Naive thymus-derived CD4-positive, alpha-beta T cell (primary cell): ENCODE results near the gene PXYLP1. TPM values are rescaled to one million over a fixed set of nuclear protein-coding genes. Genes with fewer than 3 reads are reported as not detected.

Source experiments
- ATAC-seq: fragments of 150-1000 bp; cut with Tn5 transposase; 2 replicates; pipeline ENCODE4 v1.10.0; 2021; ENCODE audit warnings: mild to moderate bottlenecking, moderate library complexity
- CTCF ChIA-PET: fragments of 350-600 bp; sonication (Branson Sonifier 250); formaldehyde crosslinking; loops from one replicate; lab custom pipeline; 2021; ENCODE audit warnings: antibody characterized with exemption; lab: Charles Lee
- POLR2A ChIA-PET: fragments of 350-600 bp; sonication (Branson Sonifier 250); formaldehyde crosslinking; loops from one replicate; lab custom pipeline; 2021; ENCODE audit warnings: antibody characterized with exemption, inconsistent platforms; lab: Charles Lee
- DNase-seq, 9 donors: peaks; one replicate each; pipeline versions ENCODE4 v3.0.0 to v3.0.0-alpha.2; 2020 to 2022; ENCODE audit warnings: mixed read lengths in 1 of 9
- H3K27ac ChIP-seq: one replicate; pipeline ENCODE4 v1.7.0; 2013; ENCODE audit warnings: mild to moderate bottlenecking, low read depth, low read length, moderate library complexity
- H3K27me3 ChIP-seq, 2 donors: one replicate each; pipeline ENCODE4 v1.7.0; 2013; ENCODE audit warnings: low read length in 2 of 2, mild to moderate bottlenecking in 2 of 2, moderate library complexity in 2 of 2; ENCODE audit not compliant: control insufficient read depth in 2 of 2, insufficient read depth in 2 of 2
- H3K36me3 ChIP-seq, 3 experiments: 1 replicate in 2 of 3; 2 replicates in 1 of 3; pipeline ENCODE4 v1.7.0; 2013; ENCODE audit warnings: low read length in 3 of 3, mild to moderate bottlenecking in 3 of 3, moderate library complexity in 1 of 3; ENCODE audit not compliant: insufficient read depth in 3 of 3, control insufficient read depth in 2 of 3
- H3K4me1 ChIP-seq, 2 donors: one replicate each; pipeline ENCODE4 v1.7.0; 2013; ENCODE audit warnings: low read length in 2 of 2, mild to moderate bottlenecking in 2 of 2, moderate library complexity in 1 of 2; ENCODE audit not compliant: control insufficient read depth in 2 of 2, insufficient read depth in 2 of 2
- H3K4me3 ChIP-seq: 2 replicates; pipeline ENCODE4 v1.7.0; 2013; ENCODE audit warnings: mild to moderate bottlenecking, low read length
- H3K9me3 ChIP-seq, 3 experiments: 1 replicate in 2 of 3; 2 replicates in 1 of 3; pipeline ENCODE4 v1.7.0; 2013; ENCODE audit warnings: low read length in 3 of 3; ENCODE audit not compliant: control insufficient read depth in 2 of 3
- H3K27ac Mint-ChIP-seq, 9 donors: one replicate each; pipeline ENCODE4 v1.8.0; 2020 to 2022; ENCODE audit warnings: mixed read lengths in 9 of 9, mild to moderate bottlenecking in 8 of 9, moderate library complexity in 5 of 9, inconsistent platforms in 2 of 9
- H3K27me3 Mint-ChIP-seq, 5 donors: one replicate each; pipeline ENCODE4 v1.8.0; 2021 to 2022; ENCODE audit warnings: mixed read lengths in 5 of 5, mild to moderate bottlenecking in 1 of 5
- H3K36me3 Mint-ChIP-seq, 5 donors: one replicate each; pipeline ENCODE4 v1.8.0; 2020 to 2022; ENCODE audit warnings: mixed read lengths in 5 of 5, mild to moderate bottlenecking in 3 of 5, inconsistent platforms in 1 of 5
- H3K4me1 Mint-ChIP-seq, 7 donors: one replicate each; pipeline ENCODE4 v1.8.0; 2020 to 2022; ENCODE audit warnings: mixed read lengths in 7 of 7, mild to moderate bottlenecking in 3 of 7, inconsistent platforms in 1 of 7
- H3K4me3 Mint-ChIP-seq, 10 donors: one replicate each; pipeline ENCODE4 v1.8.0; 2020 to 2022; ENCODE audit warnings: mild to moderate bottlenecking in 10 of 10, mixed read lengths in 10 of 10, moderate library complexity in 6 of 10, inconsistent platforms in 2 of 10
- H3K9me3 Mint-ChIP-seq, 11 donors: one replicate each; pipeline ENCODE4 v1.8.0; 2020 to 2022; ENCODE audit warnings: mixed read lengths in 11 of 11, mild to moderate bottlenecking in 4 of 11, inconsistent platforms in 1 of 11, moderate library complexity in 1 of 11
- intact Hi-C, 2 donors: fragments of 100-400 bp; cut with micrococcal nuclease; formaldehyde crosslinking; loops; one replicate each; pipeline ENCODE4 v1.15.1; 2023
- polyA plus RNA-seq, 2 donors: library from polyadenylated mRNA; unstranded; fragments of 300-500 nt; fragmentation: Illumina TruSeq; gene quantifications; one replicate each; pipeline ENCODE4 v1.2.3, GENCODE V29; 2021
- total RNA-seq, 6 experiments: library from RNA in 5 of 6; stranded (reverse) in 5 of 6; gene quantifications; 1 replicate in 5 of 6; 2 replicates in 1 of 6; pipeline ENCODE4 v1.2.3 and lab custom pipeline; 2021 to 2026

PXYLP1 gene
- total and polyA plus RNA-seq, 7 experiments from 2014 or later = 15.8 to 40.9 (median 23.2) TPM

GRCh38 chr3:141288336-141288990 is 56.8 kb downstream of the PXYLP1 start:
- H3K4me1 ChIP-seq = no peaks in the 10 kb centered on the region
- DNase-seq (no peak), ATAC-seq (no peak)
- no peak overlapping the region for H3K27ac ChIP-seq
- H3K27me3 Mint-ChIP-seq = no peaks in the 10 kb centered on the region
- CTCF ChIA-PET = no interaction called here
- no peaks in the 10 kb centered on the region for H3K9me3 ChIP-seq
- peaks cover 3 to 67% (median 11%) of the 10 kb centered on the region in 3 experiments for H3K36me3 ChIP-seq
- H3K9me3 Mint-ChIP-seq = no peaks in the 10 kb centered on the region
- POLR2A ChIA-PET = interaction anchor here (1.1 to 2.7 kb wide), 3 partner anchors 14 to 21 kb away, joined by 3 to 10 read pairs (median 3); no protein-coding TSS in a partner anchor
- H3K27me3 ChIP-seq = no peaks in the 10 kb centered on the region
- H3K4me3 Mint-ChIP-seq = no peak overlapping the region
- intact Hi-C loops = no loop called here
- H3K27ac Mint-ChIP-seq = peak overlapping the region in 1 of 9 donors; percentile 30
- H3K4me1 Mint-ChIP-seq = peaks cover 0 to 24% (median 12%) of the 10 kb centered on the region in 7 donors
- H3K36me3 Mint-ChIP-seq = peaks cover 19 to 70% (median 43%) of the 10 kb centered on the region in 5 donors
- H3K4me3 ChIP-seq = no peak overlapping the region

- peaks cover 3 to 63% (median 11%) of the 10 kb centered on the region in 3 experiments for H3K36me3 ChIP-seq
- H3K27me3 ChIP-seq = no peaks in the 10 kb centered on the region
- Mint-ChIP-seq H3K9me3 (no peaks in the 10 kb centered on the region), H3K36me3 (peaks cover 19 to 62% (median 35%) of the 10 kb centered on the region in 5 donors), H3K27me3 (no peaks in the 10 kb centered on the region), H3K27ac (peak overlapping the region in 1 of 9 donors; percentile 46), H3K4me1 (peaks cover 0 to 33% (median 20%) of the 10 kb centered on the region in 7 donors), H3K4me3 (no peak overlapping the region)
- ATAC-seq (no peak), DNase-seq (no peak)
- H3K4me1 ChIP-seq = no peaks in the 10 kb centered on the region
- H3K9me3 ChIP-seq = no peaks in the 10 kb centered on the region
- intact Hi-C loops = no loop called here
- H3K4me3 ChIP-seq = no peak overlapping the region
- ChIA-PET CTCF (interaction anchor here (1.2 kb wide), 1 partner anchor 13 kb away, joined by 3 read pairs; no protein-coding TSS in a partner anchor), POLR2A (interaction anchor here (1.5 to 2.7 kb wide), 2 partner anchors 12 to 22 kb away, joined by 3 to 10 read pairs; no protein-coding TSS in a partner anchor)
- H3K27ac ChIP-seq = no peak overlapping the region
Measured at GRCh38 chr3:141289228-141289772, 57.7 kb downstream of the PXYLP1 start.

GRCh38 chr3:141291559-141292355 is 60.1 kb downstream of the PXYLP1 start:
- Histone ChIP-seq H3K9me3 (no peaks in the 10 kb centered on the region), H3K4me3 (no peak overlapping the region), H3K27ac (no peak overlapping the region), H3K36me3 (peaks cover 3 to 60% (median 6%) of the 10 kb centered on the region in 3 experiments), H3K4me1 (peaks cover 0 to 4% of the 10 kb centered on the region in 2 donors), H3K27me3 (no peaks in the 10 kb centered on the region)
- CTCF ChIA-PET = interaction anchor here (1.2 to 2.1 kb wide), 5 partner anchors 9 to 60 kb away, joined by 3 to 5 read pairs (median 4); partner anchors contain the start of gene PXYLP1
- ATAC-seq (no peak), DNase-seq (no peak)
- Mint-ChIP-seq H3K36me3 (peaks cover 16 to 54% (median 31%) of the 10 kb centered on the region in 5 donors), H3K27ac (peak overlapping the region in 8 of 9 donors; percentile 16 to 96 (median 64)), H3K4me1 (peaks cover 4 to 34% (median 27%) of the 10 kb centered on the region in 7 donors), H3K27me3 (no peaks in the 10 kb centered on the region), H3K9me3 (peaks cover 0 to 3% (median 0%) of the 10 kb centered on the region in 11 donors), H3K4me3 (peak overlapping the region in 2 of 10 donors; percentile 32 to 34)
- intact Hi-C loops = loop anchor here in 1 of 2 donors (2.0 kb wide), 1 partner anchor 15 kb away; no protein-coding TSS in a partner anchor
- POLR2A ChIA-PET = interaction anchor here (0.7 to 1.8 kb wide), 4 partner anchors 9 to 60 kb away, joined by 3 to 7 read pairs (median 4); partner anchors contain the start of gene PXYLP1

GRCh38 chr3:141292356-141293058 is 60.9 kb downstream of the PXYLP1 start:
- no peak for ATAC-seq
- H3K27ac ChIP-seq = no peak overlapping the region

GRCh38 chr3:141294301-141294700 is 62.7 kb downstream of the PXYLP1 start:
- H3K4me3 ChIP-seq = peak overlapping the region; percentile 40
- peaks cover 0 to 35% (median 0%) of the 10 kb centered on the region in 3 experiments for H3K36me3 ChIP-seq
- H3K36me3 Mint-ChIP-seq = peaks cover 17 to 46% (median 38%) of the 10 kb centered on the region in 5 donors
- H3K27ac ChIP-seq = peak overlapping the region; percentile 65
- H3K9me3 ChIP-seq = no peaks in the 10 kb centered on the region
- H3K4me3 Mint-ChIP-seq = peak overlapping the region; percentile 51 to 87 (median 78)
- peaks cover 0 to 2% (median 0%) of the 10 kb centered on the region in 5 donors for H3K27me3 Mint-ChIP-seq
- DNase-seq = no peak
- H3K4me1 Mint-ChIP-seq = peaks cover 6 to 48% (median 34%) of the 10 kb centered on the region in 7 donors
- no peaks in the 10 kb centered on the region for H3K27me3 ChIP-seq
- H3K9me3 Mint-ChIP-seq = peaks cover 0 to 7% (median 3%) of the 10 kb centered on the region in 11 donors
- ChIA-PET CTCF (interaction anchor here (0.6 to 1.8 kb wide), 5 partner anchors 8 to 581 kb away, joined by 3 to 9 read pairs (median 6); partner anchors contain the start of gene PXYLP1), POLR2A (interaction anchor here (0.9 to 2.3 kb wide), 8 partner anchors 9 to 63 kb away, joined by 3 to 9 read pairs (median 6); partner anchors contain the start of gene PXYLP1)
- peaks cover 0 to 4% of the 10 kb centered on the region in 2 donors for H3K4me1 ChIP-seq
- ATAC-seq = no peak
- intact Hi-C loops = loop anchor here (1.0 to 2.0 kb wide), 2 partner anchors 16 to 27 kb away; no protein-coding TSS in a partner anchor
- H3K27ac Mint-ChIP-seq = peak overlapping the region; percentile 65 to 99 (median 91)

More at GRCh38 chr3:141292356-141293058, 60.9 kb downstream of the PXYLP1 start:
- H3K4me3 Mint-ChIP-seq = peak overlapping the region in 4 of 10 donors; percentile 9 to 49 (median 34)
- peaks cover 4 to 38% (median 27%) of the 10 kb centered on the region in 7 donors for H3K4me1 Mint-ChIP-seq
- H3K4me3 ChIP-seq = no peak overlapping the region
- no peaks in the 10 kb centered on the region for H3K9me3 ChIP-seq
- H3K27ac Mint-ChIP-seq = peak overlapping the region in 8 of 9 donors; percentile 70 to 99 (median 91)
- intact Hi-C loops = loop anchor here in 1 of 2 donors (2.0 kb wide), 1 partner anchor 14 kb away; no protein-coding TSS in a partner anchor
- H3K27me3 Mint-ChIP-seq = no peaks in the 10 kb centered on the region
- peaks cover 15 to 46% (median 31%) of the 10 kb centered on the region in 5 donors for H3K36me3 Mint-ChIP-seq
- CTCF ChIA-PET = interaction anchor here (1.0 to 2.1 kb wide), 5 partner anchors 8 to 61 kb away, joined by 3 to 4 read pairs (median 4); partner anchors contain the start of gene PXYLP1
- peaks cover 0 to 4% of the 10 kb centered on the region in 2 donors for H3K4me1 ChIP-seq
- H3K9me3 Mint-ChIP-seq = peaks cover 0 to 3% (median 0%) of the 10 kb centered on the region in 11 donors
- no peak for DNase-seq
- no peaks in the 10 kb centered on the region for H3K27me3 ChIP-seq
- peaks cover 3 to 53% (median 6%) of the 10 kb centered on the region in 3 experiments for H3K36me3 ChIP-seq
- POLR2A ChIA-PET = interaction anchor here (0.7 to 1.1 kb wide), 3 partner anchors 8 to 61 kb away, joined by 3 to 4 read pairs (median 3); partner anchors contain the start of gene PXYLP1
